Endothelial cell of hepatic sinusoid (primary cell): ENCODE measurements around the gene KIAA0825.

Experiments
- in situ Hi-C: cut with HindIII; loops from 2 replicates; pipeline ENCODE4 v1.10.0; 2017; ENCODE audit warnings: low sequenced_read_pairs

KIAA0825 gene, protein sequence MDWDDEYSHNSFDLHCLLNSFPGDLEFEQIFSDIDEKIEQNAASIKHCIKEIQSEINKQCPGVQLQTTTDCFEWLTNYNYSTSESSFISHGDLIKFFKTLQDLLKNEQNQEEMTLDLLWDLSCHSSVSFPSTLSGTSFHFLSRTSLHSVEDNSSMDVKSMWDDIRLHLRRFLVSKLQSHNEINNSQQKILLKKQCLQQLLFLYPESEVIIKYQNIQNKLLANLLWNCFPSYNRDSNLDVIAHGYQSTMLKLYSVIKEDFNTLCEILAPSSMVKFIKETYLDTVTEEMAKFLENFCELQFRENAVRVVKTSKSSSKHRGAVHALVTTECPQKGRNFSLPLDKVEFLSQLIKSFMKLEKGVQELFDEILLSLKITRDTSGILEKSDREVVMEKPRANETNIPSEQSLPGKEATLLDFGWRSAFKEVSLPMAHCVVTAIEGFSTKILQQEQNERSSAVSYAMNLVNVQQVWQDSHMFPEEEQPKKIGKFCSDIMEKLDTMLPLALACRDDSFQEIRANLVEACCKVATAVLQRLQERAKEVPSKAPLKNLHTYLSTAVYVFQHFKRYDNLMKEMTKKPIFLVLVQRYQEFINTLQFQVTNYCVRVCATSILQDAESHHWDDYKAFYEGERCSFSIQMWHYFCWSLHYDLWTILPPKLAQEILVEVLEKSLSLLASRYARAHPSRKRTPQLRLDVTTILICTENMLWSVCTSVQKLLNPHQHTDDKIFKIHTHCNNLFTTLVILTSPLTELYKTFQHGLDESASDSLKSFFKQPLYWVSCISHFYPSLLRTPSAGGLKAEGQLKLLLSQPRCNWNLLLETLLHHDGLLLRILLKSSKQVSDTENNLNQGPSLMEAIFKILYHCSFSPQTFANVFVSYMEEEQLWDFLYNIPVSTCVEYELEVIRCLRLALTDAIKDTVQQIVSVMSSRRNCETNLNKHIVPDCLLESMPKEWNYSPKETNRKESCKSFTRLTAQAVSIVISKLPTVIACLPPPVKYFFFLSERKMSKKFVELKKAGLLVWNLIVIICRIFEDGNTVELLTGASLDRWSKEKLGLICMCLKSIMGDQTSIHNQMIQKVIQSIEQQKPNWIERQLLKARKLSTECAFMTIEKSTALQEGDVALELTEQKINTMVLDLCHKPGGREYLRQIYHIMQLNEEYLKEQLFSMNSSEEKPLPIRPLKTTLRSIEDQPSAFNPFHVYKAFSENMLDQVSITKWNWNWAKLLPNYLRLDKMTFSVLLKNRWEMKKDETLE (N-terminal part only)

DNA sequence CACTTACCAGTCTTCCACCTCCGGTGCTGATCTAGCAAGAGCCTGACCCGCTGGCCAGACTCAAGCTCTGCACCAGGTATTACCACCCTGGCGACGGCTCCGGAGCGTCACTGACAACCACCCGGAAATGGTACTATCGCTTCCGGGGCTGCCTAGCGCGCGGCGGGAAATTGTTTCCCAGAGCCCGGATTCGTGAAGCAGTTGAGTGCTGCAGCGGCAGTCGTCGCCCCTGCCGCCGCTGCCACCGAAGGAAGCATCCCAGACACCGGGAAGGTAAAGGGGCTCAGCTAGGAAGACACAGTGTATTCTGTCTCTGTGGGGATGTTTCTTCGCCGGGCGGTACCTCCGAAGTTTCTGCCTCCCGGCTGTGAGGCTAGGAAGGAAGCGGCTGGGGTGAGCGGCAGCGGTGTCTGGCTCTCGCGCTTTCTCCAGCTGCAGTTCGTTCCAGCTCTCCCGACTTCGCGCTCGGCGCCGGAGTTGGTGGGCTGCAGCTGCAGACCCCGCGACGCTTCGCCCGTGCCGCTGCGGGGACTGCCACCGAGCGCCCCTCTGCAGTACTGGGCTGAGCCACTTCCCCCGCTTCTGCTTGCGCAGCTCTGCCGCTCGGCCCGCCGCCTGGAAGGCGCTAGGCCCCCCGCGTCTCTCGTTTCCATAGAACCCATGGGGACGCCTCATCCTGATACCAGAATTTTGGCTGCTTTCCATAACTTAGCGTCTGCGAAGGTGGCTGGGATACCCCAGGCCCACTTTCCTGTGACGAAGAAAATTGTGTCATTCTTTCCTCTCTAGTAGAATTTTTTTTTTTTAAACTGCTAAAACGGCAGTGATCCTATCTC lies at the start of gene KIAA0825, which contains the start of gene SLF1:
Gene KIAA0825, minus strand, starts transcription at position 112 of the 836 bp plus-strand sequence. CDS start 81,478 bp downstream, outside the sequence.
Gene SLF1, plus strand, starts transcription at position 177 of the 836 bp plus-strand sequence. CDS start 10,142 bp downstream, outside the sequence.
- in situ Hi-C loops: no loop called here

DNA sequence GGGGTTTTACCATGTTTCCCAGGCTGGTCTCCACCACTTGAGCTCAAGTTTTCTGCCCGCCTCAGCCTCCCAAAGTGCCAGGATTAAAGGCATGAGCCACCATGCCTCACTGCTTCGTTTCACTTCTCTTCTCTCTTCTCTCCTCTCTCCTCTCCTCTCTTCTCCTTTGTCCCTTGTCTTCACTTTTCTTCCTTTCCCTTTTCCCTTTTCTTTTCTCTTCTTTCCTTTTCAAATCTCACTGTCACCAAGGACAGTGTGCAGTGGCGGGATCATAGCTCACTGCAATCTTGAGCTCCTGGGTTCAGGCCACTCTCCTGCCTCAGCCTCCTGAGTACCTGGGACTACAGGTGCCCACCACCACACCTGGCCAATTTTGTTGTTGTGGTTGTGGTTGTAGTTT lies 49.5 kb upstream of the KIAA0825 start:
- in situ Hi-C loops: no loop called here

DNA sequence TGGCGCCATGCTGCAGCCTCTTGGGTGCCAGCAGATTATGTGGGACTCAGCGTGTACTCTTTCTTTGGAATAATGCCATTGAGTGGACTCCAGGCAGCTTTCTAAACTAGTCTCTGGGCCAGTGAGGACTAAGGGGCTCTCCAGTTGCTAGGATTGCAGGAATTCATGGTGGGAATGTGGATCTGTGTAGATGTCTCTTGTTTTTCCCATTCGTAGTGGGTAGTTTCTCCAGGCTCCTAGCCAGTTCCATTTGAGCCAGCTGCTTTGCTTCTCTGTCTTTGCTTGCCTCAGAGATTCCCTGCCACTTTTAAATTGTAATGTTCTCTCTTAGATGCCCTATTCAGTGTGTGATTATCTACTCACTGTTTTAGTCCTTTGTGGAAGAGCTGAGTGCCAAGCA lies 42.7 kb upstream of the KIAA0825 start:
- in situ Hi-C loops: no loop called here

DNA sequence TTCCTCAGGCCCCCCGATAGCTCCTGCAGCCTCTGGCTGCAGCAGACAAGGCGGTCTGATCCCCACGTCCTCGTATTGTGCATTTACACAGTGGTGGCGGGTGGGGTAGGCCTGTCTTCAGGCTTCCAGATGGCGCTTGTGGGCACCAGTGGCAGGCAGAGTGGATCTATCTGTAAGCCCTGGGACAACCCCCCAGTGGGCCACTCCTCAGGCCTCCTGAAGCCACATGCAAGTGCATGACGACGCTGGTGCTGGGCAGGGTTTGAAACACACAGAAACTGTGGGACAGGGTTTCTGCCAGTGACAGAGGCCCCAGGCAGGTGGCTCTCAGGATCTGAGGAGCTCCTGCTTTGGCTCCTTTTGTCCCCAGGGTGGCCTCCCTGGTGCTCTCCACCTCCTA lies 42.1 kb upstream of the KIAA0825 start:
- in situ Hi-C loops: no loop called here

DNA sequence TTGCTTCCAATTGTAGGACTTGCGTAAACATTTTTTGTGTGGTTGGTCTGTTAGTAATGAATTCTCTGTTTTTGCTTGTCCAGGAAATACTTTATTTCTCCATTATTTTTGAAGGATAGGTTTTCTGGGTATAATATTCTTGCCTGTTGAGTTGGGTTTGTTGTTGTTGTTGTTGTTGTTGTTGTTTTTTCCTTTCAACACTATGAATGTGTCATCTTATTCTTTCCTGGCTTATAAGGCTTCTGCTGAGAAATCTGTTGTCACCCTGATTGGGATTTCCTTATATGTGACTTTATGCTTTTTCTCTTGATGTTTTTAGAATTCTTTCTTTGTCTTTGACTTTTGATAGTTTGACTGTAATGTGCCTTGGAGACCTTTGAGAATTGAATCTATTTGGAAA lies 39.9 kb upstream of the KIAA0825 start:
- in situ Hi-C loops: no loop called here

DNA sequence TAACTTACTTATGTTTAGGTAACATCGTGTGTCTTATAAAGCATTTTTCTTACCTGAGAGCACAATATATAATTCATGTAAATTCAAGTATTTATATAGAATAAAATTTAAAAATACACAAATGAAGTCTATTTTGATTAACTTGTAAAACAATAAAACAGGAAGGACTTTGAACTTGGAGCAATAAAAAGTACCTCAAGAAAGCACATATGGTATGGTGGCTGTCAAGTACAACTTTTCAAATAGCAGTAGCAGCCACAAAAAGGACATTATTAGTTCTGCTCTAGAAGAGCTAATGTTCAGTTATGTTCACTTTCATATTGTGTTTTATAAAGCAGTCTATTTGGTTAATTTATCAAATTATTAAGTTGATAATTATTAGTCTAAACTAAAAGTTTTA lies 31.5 kb upstream of the KIAA0825 start:
- in situ Hi-C loops: no loop called here

DNA sequence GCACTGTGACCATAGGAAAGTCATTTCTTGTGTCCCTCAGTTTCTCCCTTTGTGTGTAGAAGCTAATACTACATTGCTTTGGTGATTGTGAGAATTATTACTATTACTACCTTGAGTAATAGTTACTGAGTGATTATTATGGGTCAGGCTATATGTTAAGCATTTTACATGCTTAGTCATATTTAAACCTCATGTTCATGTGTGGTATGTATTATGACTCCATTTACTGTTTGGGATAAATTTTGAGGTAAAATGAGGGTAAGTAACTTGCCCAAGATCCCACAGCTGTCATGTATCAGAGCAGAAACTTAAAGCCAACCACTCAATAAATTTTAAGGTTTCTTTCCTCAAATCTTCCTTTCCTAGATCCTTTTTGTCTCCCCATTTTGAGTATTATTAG lies 28.4 kb upstream of the KIAA0825 start:
- in situ Hi-C loops: no loop called here

DNA sequence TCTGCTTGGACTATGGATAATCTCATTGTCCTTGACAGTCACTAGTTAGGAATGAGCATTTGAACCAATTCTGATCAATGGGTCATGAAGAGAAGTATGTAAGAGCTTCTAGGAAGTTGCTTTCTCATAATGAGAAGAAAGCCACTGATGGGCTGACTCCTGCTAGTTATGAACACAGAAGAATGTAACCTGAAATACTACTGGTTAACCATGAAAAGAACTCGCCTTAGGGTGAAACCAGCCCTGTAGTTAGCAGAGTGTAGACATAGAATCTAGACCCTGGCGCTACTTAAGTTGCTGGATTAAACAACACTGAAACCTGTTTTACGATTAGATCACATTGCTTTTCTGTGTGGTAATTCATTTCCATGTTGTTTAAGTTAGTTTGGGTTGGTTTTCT lies 26.6 kb upstream of the KIAA0825 start:
- in situ Hi-C loops: no loop called here

DNA sequence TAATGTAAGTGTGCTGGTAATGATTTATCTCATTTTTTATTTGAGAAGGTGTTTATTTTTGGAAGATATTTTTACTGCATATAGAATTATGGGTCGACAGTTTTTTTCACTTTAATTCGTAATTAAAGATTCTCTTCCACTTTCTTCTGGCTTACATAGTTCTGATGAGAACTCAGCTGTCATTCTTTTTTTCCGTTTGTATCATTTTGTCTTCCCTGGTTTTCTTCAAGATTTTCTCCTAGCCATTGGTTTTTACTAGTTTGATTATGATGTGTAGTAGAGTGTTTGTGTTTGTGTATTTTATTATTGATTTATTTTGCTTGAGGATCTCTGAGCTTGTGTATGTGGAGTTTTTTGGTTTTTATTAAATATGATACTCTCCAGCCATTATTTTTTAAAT lies 21.8 kb upstream of the KIAA0825 start:
- in situ Hi-C loops: no loop called here

DNA sequence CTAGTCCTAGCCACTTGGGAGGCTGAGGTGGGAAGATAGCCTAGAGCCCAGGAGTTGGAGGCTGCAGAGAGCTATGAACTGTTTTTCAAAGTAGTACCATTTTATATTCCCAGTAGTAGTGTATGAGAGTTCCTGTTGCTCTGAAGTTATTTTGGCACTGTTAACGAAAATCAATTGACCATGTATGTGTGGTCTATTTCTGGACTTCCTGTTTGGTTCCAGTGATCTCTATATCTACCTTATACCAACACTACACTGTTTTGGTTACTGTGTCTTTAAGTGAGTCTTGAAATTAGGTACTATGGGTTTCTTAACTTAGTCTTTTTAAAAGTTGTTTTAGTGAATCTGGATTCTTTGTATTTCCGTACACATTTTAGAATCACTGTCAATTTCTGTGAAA lies 13.6 kb upstream of the KIAA0825 start:
- in situ Hi-C loops: no loop called here

DNA sequence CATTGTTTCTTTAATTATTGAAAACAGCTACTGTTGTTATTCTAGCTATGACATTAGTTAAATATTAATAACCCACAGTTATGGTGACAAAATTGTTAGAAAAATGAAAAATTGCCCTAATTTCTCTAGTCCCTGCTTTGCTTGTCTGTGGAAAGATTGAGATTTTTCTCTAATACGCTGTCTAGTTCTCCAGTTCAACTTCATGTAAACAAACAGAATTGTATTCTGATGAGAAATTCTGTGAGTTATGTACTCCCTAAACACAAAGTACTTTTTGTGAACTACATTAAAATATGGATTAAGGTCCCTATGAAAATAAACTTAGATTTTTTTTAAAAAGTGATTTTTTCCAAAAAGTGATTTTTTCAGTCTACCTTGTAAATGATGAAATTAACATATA lies 8.8 kb upstream of the KIAA0825 start:
- in situ Hi-C loops: loop anchor here (5.0 kb wide), 1 partner anchor 65 kb away; no protein-coding TSS in a partner anchor

DNA sequence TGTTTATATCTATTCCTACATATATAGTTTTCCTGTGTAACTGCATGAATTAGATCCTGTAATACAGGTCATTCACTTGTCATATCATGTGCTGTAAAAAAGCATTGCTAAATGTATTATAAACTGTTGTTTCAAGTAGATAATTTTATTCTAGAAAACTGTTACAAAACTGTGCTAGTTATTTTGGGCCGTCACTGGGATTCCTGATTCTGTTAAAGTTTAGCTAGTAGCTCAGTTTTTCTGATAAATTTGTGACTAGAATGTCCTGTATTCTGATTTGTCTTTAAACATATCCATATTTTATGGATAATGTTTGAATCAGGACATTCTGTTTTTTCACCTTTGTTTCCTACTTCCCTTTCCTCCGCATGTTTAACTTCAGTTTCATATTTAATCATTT lies 5.5 kb upstream of the KIAA0825 start:
- in situ Hi-C loops: no loop called here

DNA sequence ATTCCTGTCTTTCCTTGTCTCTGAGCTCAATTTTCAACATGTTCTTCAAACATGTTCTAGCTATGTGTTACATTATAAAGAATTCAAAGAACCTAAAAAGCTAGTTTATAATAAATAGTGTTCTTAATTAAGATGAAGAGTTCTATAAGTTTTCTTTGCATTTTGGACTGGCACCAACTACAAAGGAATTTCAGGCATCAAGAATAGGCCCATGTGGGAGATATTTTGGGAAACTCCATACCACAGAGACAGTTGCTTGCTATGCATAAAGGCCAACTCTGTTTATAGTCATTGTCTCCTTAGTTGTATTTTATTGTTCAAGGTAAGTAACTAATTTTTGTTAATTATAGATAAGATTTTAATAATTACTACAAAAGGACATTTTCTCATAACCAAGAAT lies 4.6 kb upstream of the KIAA0825 start:
- in situ Hi-C loops: no loop called here

DNA sequence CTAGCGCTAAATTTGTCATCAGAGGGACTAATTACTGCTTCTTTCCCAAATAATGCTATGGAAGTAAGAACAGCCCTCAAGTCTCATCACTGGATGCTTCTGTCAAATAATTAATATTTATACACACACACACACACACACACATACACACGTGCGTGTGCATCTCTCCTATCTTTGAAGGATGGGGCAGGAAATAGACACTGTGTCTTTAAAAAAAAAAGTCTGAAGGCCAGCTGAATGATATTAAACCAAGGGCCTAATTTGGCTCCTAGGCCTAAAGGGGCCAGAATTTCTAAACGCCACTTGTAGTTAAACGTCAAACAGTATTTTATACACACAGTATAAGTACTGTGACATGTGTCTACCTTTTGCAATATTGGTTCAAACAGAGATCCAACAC lies 3.4 kb upstream of the KIAA0825 start:
- in situ Hi-C loops: no loop called here

DNA sequence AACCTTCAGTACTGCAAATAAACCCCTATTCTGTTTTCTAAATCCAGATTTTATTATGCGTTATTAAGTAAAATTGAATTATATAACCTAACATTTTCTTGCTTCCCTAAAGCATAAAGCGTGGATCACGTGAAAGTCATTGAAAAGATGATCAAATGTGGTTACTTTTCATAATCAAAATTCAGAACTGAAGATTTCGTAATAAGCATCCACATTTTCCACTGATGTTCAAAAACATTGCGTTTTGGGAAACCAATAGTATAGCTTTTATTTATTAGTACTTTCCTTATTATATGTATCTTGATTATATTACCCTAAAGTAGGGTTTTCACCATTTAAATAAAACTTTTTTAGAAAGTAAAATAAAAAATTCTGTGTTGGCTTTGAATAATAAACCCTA lies 1.9 kb upstream of the KIAA0825 start:
- in situ Hi-C loops: no loop called here

DNA sequence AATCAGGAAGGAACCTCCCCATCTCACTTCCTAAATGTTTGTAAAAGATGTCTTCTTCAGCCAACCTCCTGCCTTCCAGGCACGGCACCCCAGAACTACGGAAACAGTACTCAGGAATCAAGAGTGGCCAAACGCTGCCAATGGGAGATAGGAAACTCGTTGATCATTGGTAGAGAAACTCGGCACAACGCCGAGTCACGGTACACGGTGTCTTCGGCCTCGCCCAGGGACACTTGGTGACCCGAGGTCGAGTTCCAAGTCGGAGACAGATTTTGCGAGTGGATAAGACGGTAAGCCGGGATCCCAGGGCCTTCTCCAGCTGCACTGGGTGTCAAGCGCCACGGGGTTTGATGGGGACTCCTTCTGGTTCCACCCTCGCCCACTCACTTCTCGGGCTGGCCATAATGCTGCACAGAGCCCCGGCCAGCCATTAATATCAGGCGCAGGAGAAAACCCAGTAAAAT lies 343 bp downstream of the KIAA0825 start:
- in situ Hi-C loops: no loop called here

DNA sequence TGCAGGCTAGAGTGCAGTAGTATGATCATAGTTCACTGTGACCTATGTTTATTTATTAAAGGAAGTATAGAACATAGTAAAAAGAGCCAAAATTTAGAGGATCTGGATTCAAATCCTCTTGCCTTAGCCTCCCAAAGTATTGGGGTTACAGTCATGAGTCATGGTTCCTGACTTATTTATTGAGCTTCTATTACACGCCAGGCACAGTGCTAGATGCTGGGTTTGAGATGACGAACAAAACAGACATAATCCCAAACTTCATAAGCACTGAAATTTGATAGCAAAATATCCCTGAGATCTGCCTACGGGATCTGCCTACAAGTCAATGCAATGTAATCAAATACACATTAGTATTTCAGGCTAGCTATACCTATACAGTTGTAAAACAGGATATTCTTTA lies 2.5 kb downstream of the KIAA0825 start:
- in situ Hi-C loops: no loop called here

DNA sequence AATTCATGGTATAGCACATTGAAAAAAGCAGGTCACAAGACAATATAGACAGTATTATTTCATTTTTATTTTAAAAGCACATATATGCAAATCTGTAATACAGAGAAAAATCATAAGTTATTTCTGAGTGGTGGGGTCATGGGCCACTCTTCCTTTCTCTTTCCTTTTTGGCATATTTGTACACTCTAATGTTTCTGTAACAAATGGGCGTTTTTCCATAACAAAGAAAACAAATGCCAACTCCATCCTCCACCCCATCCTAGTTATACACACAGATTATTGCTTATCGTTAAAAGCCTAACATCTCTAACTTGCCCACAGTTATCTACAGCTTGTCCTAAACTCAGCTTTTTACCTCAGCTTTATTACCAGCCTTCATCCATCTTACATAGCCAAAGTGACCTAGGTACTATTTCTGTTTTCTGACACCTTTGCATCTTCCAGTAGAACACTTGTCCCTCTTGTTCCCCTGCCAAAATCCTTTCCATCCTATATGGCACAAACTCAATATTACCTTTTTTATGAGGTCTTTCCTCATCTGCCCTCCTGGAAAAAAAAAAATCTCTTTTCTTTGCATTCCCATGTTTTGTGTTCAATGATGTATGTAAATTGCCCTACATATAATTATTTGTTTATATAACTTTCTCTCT lies 4.1 kb downstream of the KIAA0825 start:
- in situ Hi-C loops: no loop called here

DNA sequence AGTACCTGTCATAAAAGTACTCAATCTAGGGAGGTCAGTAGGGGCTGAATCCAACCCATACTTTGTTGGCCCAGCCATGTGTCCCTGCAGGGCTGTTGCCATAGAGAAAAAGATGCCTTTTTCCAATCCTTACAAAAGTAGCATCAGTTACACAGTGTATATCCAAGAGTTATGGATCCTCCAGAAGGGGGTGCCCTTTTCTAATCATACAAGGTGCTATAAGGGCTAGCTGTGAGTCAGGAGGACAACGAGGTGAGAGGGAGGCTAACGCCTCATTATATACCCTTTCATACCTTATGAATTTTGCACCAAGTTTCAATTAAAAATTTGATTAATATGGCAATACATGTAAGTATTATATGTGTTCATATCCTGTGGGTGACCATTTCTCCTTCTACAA lies 4.8 kb downstream of the KIAA0825 start:
- in situ Hi-C loops: no loop called here
